T-helper 1 cell treated with Interleukin-12 subunit alpha and Interleukin-12 subunit beta and Interleukin-4 antibody, amounts not matched to agents 30 ng/mL and 1 ng/mL, for 36 hours (primary cell): Measurements from ENCODE around the gene CDC20. TPM values are rescaled to one million over a fixed set of nuclear protein-coding genes. Genes with fewer than 3 reads are reported as not detected.

ENCODE experiments used
- intact Hi-C: fragments of 100-400 bp; cut with micrococcal nuclease; formaldehyde crosslinking; loops from one replicate; pipeline ENCODE4 v1.15.1; 2024
- total RNA-seq: library from RNA; stranded (reverse); gene quantifications from 2 replicates; pipeline ENCODE4 v1.2.3, GENCODE V29; 2022

The CDC20 gene
- total RNA-seq, 1 donor from 2014 or later: 103 TPM

DNA sequence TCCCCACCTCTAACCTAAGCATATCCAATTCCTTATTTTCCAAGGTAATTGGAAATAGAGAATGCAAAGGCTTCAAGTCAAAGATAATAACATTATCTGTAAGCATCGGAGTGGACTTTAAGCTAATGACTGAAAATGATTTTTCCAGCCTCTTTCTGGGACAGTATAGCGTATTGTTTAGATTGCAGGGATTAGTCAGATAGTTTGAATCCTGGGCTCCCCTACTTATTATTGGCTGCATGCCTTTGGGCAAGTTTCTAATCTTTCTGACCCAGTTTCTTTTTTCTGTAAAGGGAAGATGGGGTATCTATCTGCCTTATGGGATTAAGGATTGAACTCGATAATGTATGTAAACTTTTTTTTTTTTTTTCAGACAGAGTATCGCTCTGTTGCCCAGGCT lies 1.5 kb upstream of the CDC20 start:
- intact Hi-C loops: loop anchor here (5.0 kb wide), 2 partner anchors 350 to 675 kb away; partner anchors contain the start of genes ST3GAL3 and YBX1

DNA sequence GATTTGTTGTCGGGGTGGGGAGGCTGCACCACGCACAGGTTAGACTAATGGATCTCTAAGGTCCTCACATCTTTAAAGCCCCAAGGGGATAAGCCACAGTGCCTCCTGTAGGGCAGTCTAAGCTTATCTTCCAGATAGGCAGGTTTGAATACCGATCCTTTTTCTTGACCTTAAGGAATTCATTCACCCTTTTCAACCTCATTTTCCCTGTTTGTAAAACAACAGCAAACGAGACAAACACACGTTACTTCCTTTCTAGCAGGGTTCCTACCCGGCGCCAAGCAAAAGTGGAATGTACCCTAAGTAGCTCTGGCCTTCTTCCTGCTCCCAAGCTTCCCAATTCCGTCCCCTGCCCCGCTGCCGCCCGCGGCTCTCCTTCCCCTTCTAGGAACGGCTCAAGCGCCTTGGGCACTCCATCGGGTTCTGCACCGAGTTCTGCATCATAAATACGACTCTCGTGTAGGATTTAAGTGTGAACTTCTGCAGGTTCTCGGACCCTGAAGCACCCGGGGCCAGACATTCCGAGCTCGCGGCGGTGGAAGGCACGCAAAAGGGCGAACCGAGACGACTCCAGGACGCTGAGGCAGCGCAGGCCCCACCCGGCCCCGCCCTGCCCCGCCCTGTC lies 548 bp upstream of the CDC20 start:
- intact Hi-C loops: loop anchor here (1.0 to 5.0 kb wide), 17 partner anchors 9 to 895 kb away; partner anchors contain the start of genes C1orf50, CCDC30, CFAP57 and EBNA1BP2

DNA sequence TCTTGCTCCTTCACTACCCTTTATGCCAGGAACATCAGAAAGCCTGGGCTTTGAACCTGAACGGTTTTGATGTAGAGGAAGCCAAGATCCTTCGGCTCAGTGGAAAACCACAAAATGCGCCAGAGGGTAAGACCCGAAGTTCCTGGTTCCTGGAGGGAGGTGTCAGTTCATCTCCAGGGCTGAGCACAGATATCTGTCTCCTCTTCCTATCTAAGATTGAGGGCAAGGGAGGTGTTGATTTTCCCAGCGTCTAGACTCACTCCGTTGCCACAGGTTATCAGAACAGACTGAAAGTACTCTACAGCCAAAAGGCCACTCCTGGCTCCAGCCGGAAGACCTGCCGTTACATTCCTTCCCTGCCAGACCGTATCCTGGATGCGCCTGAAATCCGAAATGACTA lies 915 bp downstream of the CDC20 start:
- intact Hi-C loops: loop anchor here (2.0 to 5.0 kb wide), 8 partner anchors 95 to 897 kb away; partner anchors contain the start of genes C1orf50, CCDC30, ERMAP and IPO13

DNA sequence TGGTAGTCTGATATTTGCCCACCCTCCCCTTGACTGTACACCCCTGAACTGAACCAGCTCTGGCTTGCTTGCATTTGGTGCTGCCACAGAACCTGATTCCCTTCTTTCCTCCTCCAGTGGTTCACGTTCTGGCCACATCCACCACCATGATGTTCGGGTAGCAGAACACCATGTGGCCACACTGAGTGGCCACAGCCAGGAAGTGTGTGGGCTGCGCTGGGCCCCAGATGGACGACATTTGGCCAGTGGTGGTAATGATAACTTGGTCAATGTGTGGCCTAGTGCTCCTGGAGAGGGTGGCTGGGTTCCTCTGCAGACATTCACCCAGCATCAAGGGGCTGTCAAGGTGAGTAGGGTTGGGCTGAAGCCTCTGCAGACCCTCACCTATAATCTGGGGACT lies 1.8 kb downstream of the CDC20 start:
- intact Hi-C loops: no loop called here

DNA sequence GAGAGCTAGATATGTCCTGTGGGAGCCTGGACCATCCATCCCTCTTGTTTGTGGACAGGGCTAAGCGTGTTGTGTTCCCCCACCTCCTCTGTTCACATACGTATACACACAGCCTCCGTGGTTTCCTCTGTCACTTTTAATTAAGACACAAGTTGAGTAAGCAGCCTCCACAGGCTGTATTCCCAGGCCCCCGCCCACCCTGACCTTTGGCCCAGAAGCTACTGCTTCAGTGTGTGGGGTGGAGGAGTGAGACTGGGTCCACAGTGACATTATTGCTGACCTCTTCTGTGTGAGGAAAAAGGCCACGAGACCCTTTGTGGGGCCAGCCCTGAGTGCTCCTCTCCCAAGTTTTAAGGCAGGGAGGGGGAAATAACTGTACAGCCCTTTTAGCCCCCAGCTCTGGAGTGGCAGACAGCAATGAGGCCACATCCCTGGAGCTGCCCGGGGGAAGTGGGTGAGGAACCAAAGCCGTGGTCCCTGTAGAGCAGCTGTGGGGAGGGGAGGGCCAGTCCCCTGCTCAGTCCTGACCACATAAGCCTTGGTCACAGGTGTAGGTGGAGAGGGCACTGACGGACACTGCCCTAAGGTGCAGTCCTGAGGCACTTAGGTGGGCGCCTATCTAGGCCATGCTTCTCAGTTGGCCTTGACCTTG lies 4.6 kb downstream of the CDC20 start:
- intact Hi-C loops: no loop called here

DNA sequence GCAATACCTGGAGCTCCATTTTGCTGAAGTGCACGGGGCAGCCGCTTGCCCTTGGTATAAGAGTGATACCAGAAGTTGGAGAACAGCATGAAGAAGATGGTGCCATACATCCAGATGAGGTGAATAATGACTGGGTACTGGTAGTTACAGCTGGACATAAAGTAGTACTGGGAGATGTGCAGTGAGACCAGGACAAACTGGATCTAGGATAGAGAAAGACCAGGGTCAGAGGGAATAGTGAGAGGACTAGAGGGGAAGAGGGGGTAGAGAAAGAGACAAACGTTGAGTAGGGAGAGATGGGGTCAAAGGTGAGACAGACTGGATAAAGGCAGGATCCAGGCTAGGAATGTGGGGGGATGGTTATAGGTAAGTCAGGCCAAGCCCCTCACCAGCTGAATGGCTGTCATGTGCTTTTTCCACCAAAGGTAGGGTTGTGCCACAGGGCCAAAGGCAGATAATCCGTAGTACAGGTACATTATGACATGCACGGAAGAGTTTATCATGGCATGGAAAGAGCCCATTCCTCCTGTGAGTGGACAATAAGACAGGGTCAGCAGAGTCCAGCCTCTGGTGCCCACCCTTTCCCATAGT lies 5.2 kb downstream of the CDC20 start:
- intact Hi-C loops: no loop called here

DNA sequence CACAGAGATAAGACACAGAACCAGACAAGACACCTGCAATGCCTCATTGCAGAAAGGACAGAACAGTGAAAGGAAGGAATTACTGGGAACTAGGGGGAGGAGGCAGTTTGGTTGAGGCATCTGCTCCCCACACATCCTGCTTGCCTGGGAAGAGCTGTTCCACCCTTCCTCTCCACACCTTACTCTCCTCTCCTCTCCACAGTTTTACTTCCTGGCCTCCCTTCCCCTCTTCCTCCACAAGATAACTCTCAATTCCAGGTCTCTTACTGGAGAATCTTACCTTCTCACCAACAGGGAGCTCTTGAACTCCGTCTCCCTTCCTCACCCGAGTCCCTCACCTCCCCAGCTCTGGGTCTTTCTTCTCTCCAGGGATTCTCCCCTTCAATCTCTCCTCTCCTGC lies 6.9 kb downstream of the CDC20 start:
- intact Hi-C loops: loop anchor here (5.0 kb wide), 1 partner anchor 408 kb away; the partner anchor contains the start of gene SLC2A1

DNA sequence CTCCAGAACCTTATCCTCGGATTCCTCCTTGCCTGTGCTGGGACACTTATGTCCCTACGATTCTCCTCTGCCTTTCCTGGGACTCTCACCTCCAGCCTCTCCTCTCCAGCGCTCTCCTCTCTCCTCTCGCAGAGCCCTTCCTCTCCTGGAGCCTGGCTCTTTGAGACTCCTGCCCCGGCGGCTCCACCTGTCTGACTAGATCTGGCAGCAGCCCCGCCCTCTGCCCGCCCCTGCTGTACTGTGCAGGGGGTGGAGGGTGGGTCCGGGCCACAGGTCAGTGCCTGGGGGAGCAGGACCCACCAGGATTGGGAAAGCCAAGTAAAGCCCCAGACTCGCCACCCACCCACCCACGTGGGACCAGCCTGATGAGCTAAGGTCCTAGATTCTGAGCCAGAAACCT lies 7.4 kb downstream of the CDC20 start:
- intact Hi-C loops: loop anchor here (5.0 kb wide), 1 partner anchor 409 kb away; the partner anchor contains the start of gene SLC2A1

DNA sequence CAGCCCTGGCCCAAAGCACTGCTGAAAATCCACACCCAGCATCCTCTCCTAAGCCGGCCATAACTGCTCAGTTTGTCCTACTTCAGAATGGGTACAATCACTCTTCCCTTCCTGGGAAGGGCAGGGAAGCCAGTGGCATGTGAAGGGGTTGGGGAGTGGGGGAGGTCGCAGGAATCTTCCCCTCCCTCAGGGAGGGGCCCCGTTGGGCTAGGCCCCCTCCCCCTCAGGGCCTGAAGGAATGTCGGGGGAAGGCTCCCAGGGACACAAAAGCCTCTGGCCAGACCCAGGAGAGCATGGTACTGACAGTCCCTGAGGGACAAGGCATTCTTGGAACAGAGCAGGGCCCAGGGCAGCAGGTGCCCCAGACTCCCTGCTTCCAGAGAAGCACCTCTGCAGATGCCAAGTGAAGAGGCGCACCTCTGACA lies 7.8 kb downstream of the CDC20 start:
- intact Hi-C loops: loop anchor here (5.0 kb wide), 1 partner anchor 409 kb away; the partner anchor contains the start of gene SLC2A1

DNA sequence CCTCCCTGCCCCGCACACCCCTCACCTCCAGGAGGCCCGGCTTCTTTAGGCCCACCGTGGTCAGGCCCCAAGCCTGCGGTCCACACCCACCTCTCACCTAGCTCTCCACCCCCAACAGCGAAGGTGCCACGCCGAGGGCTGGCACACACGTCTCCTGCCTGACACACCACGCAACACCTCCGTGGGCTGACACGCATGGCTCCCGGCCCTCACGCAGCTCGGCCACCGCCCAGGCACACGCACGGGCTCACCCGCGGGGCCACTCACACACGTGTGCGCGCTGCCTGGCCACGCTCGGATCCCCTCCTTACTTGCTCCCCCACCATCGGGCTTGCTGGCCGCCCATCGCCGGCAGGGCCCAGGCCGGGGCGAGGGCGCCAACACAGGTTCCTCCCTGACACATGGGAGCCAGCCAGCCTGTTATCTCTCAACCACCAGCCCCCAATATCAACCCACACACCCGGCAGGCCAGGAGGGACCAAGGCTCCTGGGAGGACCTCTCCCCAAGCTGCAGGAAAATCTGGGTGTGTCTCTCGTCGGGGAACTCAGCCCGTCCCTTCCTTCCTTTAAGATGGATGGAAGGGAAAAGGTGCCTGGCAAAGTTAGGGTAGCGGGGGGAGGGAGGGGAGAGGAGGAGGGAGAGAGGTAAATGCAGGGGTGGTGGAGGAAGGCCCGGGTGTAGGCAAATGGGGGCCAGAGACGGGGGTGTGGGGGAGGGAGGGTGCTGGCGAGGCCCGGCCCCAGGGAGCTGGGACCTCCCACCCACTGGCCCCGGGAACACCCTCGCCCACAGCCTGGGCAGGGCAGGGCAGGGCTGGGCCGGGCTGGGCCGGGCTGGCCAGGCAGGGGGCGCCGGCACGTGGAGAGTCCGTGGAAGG lies 8.5 kb downstream of the CDC20 start:
- intact Hi-C loops: loop anchor here (5.0 kb wide), 1 partner anchor 410 kb away; the partner anchor contains the start of gene SLC2A1

DNA sequence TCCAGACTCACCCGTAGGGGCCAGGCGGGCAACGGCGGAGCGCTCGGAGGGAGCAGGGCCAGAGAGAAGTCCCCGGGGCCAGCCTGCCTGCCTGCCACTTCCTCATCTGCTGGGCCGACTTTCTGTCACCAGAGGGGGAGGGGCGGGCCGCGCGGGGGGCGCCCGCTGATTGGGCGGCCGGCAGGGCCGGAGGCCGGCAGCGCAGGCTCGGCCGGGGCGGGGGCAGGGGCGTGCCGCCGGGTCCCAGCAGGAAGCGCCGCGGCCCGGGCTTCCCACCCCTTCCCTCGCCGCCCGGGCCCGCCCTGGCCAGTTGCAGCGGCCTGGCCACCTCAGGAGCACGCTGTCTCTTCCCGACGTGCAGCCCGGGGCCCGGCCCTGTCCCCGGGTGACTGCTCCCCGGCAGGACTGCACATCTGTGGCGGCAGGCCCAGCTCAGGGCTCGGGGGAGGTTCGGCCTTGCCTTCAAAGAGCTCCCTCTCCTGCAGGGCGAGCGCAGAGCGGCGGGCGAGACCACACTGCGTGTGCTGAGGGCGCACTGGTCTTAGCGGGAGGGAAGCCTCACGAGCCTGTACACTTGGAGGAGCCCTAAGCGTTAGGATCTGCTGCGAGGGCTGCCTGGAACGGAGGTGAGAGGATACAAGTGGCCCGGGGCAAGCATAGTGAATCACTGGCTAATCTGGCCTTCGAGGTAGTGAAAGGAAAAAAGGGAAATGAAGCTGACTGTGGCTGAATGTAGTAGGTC lies 9.3 kb downstream of the CDC20 start, which contains the start of gene ELOVL1:
TSS of gene ELOVL1 (minus strand) at position 108 of the 742 bp plus-strand sequence. CDS start 2,402 bp downstream, outside the sequence.
- intact Hi-C loops: loop anchor here (1.0 to 5.0 kb wide), 8 partner anchors 10 to 601 kb away; partner anchors contain the start of genes C1orf50, CDC20, CFAP57 and EBNA1BP2

DNA sequence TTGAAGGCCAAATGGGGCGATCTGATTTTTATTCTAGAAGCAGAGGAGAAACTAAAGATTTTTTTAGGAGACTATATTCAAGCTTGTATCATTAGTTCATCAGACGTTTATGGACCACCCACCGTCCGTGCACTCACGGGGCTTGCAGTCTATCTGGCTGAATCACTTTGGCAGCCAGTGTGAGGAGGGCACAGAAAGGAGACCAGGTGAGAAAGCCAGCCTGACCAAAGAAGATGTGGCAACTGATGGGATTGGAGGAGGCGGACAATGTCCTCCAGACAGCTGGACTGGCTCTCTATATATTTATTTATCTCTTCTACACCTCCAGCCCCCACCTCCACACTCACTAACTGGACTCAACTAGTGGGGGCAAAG lies 9.9 kb downstream of the CDC20 start:
- intact Hi-C loops: loop anchor here (1.0 to 5.0 kb wide), 8 partner anchors 10 to 602 kb away; partner anchors contain the start of genes C1orf50, CDC20, CFAP57 and EBNA1BP2

DNA sequence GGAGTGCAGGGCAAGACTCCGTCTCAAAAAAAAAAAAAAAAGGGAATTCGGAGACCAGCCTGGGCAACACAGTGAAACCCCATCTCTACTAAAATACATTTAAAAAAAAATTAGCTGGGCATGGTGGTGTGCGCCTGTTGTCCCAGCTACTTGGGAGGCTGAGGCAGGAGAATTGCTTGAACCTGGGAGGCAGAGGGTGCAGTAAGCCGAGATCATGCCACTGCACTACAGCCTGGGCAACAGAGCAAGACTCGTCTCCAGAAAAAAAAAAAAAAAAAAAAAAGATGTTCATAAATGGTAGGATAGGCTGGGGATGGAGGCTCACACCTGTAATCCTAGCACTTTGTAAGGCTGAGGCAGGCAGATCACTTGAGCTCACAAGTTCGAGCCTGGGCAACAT lies 11.0 kb downstream of the CDC20 start:
- intact Hi-C loops: loop anchor here (2.0 to 5.0 kb wide), 3 partner anchors 83 to 603 kb away; partner anchors contain the start of genes C1orf50, HYI, P3H1 and SLC2A1

DNA sequence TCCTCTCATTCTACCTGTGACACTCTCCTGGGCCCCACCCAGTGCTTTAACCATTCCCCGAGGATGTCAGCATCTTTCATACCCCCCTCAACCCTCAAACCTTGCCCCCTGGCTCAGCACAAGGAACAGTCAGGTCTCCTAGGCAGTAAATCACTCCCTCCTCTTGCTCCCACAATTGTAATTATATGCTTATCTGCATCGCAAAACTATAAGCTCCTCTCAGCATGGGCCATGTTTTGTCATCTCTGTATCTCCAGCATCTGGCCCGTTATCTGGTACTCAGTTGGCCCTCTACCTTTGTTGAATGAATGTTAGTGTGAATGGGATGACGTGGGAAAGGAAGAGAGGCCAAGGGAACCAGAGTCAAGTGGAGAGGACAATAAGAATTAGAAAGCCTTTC lies 11.8 kb downstream of the CDC20 start:
- intact Hi-C loops: no loop called here

DNA sequence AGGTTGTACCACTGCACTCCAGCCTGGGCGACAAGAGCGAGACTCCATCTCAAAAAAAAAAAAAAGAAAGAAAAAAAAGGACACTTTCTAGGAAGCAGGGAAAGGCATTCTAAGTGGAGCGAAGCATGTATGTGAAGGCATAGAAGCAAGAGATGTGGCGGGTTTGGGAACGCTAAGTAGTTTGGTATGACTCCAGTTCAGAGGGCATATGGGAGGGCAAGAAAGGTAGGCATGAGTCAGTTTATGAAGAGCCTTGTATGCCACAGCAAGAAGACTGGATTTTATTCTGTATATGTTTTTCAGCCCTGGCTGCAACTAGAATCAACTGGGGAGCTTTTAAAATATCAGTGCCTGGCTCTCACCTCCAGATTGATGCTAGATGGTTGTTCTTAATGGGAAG lies 13.4 kb downstream of the CDC20 start:
- intact Hi-C loops: no loop called here

DNA sequence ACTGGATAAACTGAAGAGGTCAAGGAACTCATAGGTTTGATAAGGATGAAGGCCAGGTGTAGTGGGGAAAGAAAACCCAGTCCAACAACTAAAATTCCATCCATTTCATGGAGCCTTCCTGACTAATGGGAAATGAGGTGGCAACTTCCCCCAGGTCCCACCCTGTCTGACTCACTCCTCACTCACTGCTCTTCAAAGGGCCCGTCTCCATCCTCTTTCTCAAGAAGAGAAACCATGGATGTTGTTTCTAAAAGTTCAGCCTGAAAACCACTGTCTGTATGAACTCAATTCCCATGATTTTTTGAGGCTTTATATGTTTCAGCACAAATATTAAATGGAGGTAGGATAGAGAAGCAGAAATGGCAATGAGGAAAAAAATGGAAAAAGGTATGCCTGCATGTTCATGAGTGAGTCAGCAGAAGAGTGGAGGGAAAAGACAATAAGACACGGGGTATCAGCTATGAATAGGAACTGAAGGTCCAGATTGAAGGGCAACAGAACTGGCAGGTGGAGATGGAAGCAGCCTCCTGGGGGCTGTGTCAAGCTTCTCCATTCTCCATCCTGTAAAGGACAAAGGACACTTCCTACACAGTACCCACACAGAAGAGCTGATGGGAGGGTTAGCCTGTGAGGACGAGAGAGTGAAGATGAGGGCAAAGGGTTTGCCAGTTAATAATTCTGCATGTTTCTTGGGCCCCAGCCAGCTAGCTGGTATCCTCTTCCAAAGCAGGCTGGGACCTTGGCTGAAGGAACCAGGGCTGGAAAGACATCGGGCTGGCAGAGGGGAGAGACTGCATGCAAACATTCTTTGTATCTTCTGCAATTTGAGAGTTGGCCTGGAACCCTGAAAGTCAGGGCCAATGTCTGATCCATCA lies 14.5 kb downstream of the CDC20 start:
- intact Hi-C loops: no loop called here

DNA sequence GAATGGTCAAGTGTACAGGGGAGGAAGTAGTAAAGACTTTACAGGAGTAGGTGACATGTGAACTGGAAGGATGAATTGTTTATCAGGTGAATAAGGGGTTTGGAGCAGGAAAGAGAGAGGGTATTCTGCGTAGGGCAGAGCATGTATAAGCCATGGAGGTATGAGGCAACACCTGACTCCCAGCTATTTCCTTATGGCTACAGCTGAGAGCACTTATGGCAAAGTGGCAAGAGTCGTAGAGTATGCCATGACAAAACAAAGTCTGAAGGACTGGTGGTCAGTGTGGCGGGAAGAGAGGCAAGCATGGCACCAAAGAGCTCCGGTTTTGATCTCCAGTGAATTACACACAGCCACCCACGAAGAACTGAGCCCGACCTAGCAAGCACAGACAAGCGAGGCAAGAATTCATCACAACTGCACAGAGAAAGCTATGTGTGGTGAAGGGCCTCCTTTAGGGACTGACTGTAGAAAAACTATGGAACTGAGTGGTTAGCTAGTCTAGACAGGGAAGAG lies 18.0 kb downstream of the CDC20 start:
- intact Hi-C loops: no loop called here

DNA sequence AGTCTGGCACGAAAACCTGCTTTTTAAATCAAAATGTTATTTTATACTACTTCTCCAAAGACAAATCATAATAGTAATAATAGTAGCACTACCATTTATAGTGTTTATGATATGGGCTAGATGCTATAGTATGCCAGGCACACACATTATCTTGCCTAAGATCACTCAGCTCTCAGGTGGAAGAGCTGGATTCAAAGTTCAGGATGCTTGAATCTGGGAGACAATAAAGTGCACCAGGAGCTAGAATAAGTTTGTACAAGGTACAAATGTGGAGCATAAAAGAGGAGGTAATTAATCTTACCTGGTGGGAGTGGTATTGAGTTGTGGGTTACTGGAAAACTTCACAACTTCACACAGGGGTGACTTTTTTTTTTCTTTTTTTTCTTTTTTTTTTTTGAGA lies 19.1 kb downstream of the CDC20 start:
- intact Hi-C loops: no loop called here

DNA sequence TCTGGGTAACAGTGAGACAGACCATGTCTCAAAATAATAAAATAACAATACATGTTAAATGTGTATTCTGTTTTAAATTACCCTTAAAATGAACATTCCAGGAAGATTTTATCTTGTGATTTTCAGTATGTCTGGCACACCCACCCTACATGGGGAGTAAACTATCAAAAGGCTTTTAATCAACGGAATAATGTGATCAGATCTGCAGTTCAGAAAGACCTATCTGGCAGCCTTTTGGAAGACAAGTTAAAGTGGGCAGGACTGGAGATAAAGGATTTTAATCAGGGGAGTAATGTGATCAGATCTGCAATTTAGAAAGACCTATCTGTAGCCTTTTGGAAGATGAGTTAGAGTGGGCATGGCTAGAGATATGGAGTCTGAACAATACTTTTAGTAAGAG lies 20.7 kb downstream of the CDC20 start:
- intact Hi-C loops: no loop called here
